Cortex of kidney (tissue), 1 donor: ENCODE results near the gene VEGFA.

Experiments used
- DNase-seq: peaks from one replicate; lab custom pipeline; 2025; lab: John Stamatoyannopoulos, UW

The VEGFA gene

DNA sequence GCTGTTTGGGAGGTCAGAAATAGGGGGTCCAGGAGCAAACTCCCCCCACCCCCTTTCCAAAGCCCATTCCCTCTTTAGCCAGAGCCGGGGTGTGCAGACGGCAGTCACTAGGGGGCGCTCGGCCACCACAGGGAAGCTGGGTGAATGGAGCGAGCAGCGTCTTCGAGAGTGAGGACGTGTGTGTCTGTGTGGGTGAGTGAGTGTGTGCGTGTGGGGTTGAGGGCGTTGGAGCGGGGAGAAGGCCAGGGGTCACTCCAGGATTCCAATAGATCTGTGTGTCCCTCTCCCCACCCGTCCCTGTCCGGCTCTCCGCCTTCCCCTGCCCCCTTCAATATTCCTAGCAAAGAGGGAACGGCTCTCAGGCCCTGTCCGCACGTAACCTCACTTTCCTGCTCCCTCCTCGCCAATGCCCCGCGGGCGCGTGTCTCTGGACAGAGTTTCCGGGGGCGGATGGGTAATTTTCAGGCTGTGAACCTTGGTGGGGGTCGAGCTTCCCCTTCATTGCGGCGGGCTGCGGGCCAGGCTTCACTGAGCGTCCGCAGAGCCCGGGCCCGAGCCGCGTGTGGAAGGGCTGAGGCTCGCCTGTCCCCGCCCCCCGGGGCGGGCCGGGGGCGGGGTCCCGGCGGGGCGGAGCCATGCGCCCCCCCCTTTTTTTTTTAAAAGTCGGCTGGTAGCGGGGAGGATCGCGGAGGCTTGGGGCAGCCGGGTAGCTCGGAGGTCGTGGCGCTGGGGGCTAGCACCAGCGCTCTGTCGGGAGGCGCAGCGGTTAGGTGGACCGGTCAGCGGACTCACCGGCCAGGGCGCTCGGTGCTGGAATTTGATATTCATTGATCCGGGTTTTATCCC lies at the start of gene VEGFA:
Gene VEGFA, plus strand, starts transcription at position 686 of the 846 bp plus-strand sequence.
- peak; percentile 36 for DNase-seq

DNA sequence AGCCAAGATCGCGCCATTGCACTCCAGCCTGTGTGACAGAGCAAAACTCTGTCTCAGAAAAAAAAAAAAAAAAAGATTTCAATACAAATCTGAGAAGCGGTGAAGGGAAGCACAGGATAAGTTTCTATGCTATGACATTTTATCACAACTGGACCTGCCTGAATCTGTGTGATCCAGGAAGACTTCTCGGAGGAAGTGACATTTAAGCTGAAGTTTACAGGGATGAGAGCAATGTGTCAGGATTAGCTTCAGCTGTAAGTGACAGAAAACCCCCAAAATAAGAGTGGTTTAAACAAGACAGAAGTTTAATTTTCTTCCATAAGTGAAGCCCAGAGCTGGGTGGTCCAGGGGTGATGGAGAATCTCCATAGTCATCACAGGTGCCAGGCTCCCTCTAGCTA lies 49.0 kb upstream of the VEGFA start:
- DNase-seq: no peak

DNA sequence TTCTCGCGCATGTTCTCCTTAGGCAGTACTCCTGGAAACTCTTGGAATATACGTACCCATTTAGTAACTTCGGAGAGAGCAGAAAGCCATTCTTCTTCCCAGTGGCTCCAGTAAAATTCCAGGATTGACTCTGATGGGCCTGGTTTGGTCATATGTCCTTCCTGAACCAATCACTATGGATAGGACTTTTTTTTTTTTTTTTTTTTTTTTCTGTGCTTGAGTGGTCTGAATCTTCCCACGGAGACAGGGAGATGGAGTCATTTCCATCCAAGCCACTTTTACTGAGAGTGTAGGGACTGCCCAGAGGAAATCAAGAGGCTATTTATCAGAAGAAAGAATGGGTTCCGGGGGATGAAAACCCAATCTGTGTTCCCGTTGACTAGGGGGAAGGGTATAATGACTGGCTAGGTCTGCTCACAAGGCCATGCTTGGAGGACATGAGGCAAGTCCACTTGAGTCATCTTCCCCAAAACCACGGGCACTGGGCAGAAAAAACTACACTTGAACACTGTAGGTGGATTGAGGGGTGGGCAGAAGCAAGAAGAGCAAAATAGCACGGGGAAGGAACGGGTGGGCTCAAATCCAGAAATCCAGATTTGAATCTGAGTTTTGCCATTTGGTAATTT lies 47.0 kb upstream of the VEGFA start:
- no peak for DNase-seq

DNA sequence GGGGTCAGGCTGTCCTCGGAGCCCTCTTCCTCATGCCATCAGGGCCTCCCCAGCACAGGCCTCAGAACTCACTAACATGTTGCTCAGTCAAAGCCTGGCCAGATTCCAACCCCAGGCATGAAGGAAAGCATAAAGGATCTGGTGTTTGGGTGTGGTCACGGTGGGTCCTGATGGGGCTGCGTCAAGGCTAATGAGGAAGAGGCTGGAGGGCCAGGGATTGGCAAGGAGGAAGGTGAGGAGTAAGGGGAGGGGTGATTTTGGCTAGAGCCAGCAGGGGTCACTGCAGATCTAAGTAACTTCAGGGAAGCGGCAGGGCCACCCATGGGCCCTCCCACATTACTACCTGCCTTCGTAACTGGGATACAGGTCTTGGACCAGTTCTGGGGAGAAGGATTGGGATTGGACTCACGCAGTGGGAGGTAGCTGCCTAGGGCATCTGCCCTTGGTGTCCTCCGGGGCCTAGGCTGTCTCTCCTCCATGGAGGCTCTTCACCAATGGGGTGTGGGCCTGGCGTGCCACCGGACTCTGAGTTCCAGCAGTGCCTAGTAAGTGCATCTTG lies 46.2 kb upstream of the VEGFA start:
- DNase-seq: no peak

DNA sequence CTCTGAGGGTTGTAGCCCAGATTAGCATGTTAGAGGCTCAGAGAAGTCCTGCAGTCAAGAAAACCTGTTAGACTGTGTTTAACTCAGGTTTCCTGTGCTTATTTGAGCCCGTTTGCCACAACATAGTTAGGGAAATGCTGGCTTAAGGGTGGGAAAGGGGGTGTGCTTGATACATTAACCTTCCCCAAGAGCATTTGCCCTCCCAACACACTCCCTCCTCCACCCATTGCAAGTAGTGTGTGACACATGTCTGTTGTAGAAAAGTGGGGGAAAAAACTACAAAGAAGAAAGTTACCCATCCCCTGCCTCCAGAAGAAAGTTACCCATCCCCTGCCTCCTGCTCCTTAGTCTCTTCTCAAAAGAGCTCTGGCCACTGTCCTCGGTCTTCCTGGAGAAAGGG lies 45.7 kb upstream of the VEGFA start:
- no peak for DNase-seq

DNA sequence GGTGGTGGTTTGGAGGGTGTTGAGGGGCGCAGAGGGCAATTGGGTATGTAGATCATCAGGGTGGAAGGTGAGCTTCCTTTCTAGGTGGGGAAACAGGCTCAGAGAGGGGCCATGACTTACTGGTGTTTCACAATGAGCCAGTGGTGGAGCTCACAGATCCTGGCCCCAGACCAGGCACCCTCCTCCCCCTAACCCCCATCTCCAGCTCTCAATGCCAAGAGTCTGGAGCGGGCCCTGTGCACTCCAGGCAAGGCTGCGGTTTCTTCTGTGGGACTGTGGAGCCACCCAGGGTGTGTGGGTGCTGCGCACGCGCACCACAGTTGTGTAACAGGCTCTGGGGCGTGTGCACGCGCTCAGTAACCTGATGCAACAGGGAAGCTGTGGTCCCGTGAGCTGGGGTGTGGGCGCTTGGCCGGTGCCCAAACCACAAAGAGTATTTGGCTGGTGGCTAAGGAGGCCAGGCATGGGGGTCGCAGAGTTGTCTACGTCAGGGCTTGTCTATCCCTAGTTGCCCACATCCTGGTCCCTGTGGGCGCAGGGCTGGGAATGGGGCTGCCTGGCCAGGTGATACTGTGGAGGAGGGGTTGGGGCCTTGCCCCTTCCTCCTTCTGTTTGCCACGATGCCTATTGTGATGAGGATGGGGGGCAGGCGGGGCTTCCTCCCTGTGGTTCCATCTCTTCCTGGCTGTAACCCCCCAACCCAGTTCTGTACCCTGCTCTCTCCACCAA lies 44.9 kb upstream of the VEGFA start:
- DNase-seq: no peak

DNA sequence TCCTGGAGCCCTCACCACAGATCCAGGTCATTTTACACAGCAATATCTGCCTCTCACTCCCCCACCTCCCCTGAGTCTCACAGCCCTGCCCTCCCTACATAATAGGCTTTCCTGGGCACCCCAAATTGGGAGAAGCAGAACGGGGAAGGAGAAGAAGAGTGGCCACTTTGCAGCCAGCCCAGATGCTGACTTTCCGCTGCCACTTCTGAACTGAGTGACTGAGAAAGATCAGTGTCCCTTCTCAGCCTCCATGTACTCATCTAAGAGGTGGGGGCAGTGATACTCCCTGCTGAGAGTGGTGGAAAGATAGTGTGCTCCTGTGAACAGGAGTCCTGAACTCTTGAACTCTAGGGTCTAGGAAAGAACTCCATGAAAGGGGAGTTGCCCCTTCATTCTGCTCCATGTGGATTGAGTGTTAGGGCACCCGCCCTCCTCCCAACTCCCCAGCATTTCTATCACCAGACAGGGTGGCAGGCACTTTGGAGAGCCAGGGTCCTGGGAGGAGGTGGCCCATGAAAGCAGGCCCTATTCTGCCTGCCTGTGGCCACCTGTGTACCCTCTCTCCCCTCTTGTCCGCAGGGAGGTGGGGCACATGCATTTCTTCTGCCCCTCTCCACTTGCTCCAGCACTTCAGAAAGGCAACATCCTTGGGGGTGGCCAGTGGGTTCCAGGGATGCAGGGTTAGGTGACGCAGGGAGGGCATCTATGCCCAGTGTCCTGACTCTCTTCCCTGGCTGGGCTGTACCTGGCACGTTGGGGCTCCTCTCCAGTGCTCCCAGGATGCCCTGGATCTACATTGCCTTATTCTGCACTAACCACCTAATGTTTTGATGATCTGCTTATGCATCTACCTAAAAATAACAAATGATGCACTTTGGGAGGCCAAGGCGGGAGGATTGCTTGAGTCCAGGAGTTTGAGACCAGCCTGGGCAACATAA lies 44.1 kb upstream of the VEGFA start:
- DNase-seq: no peak

DNA sequence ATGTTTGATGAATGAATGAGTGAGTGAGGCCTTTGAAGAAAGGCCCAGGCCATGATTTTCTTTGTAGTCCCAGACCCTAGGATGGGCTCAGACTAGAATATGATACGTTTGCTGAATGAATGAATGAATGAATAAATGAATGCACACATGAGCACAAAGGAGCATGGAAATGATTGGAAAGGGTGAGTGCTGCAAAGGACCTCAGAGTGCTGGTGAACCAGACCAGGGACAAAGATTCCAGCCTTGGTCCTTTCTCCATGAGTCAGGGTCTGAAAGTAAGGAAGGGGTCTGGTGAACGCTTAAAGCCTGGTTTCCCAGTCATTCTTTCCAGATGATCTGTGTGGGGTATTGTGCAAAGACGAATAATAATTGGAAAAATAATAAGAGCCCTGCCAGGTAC lies 42.4 kb upstream of the VEGFA start:
- DNase-seq: no peak

DNA sequence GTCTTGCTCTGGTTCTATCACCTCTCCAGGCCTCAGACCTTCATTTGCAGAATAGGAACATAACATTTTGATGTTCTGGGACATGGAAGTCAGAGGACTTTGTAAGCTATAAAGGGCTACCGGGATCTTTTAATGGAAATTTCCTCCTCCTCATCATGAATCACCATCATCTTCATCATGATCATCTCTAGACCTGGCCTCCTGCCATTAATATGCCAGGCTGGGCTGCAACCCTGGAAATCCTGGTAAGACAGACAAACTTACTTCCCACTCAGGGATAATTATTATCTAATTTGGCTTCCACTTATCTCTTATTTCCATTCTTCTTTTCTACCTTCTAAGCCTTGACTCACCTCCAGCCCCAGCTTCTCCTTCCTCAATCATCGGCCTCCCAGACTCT lies 41.4 kb upstream of the VEGFA start:
- DNase-seq: no peak

DNA sequence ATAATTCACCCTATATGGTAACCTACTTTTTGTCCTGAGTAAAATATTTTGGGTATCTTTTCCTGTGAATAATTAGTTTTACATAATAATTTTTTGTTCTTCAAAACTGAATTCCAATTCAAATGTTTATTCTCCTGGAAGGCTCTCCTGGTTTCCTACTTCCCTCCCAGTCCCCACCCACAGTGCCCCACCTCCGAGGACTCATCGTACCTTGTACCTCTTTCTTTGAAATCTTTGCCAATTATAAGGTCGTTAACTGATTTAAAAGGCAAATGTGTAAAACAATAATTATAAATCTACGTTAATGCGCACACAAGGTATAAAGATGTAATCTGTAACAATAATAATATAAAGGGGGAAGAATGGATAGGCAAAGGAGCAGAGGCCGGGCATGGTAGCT lies 40.5 kb upstream of the VEGFA start:
- DNase-seq: no peak

DNA sequence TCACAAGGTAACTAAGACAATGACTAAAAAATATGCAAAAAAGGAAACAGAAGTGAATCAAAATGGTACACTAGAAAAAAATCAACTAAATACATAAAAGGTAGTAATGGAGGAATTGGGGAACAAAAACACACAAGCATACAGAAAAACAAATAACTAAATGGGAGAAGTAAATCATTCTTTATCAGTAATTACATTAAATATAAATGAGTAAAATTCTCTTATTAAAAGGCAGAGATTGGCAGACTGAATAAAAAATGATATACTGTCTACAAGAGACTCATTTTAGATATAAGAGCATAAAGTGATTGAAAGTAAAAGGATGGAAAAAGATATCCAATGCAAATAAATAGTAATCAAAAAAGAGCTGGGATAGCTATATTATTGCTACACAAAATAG lies 39.4 kb upstream of the VEGFA start:
- DNase-seq: no peak

DNA sequence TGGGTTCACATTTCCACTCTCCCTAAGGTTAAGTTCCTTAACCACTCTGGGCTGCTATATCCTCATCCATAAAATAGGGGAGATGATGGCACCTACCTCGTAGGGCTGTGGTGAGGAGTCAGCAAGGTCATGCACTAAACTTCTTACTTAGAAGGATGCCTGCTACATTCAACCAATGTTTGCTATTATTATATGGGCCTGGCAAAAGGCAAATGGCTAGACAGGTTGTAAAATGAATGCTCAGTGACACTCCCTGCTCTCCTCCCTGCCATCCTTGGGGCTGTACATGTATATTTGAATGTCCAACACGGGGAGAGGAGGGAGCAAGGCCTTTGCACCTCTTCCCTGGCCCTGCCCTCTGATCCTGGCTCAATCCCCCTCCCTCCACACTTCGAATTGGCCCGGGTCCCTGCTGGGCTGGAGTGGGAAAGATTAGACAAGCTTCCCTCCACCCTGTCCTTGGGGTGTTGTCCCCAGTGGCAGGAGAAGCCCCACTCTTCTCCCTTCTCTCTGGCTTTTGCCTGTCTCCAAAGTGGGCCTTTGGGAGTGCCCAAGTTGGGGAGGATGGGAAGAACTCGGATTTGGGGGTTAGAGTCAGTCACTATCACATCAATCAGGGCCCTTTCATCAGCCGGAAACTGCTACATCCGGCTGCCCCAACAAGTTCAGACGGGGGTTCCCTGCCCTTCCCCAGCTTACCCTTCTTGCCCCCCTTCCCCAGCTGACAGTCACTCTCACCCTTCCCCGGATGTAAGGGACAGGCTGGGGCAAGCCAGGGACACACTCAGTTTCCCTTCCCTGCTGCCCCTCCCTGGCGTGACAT lies 36.3 kb upstream of the VEGFA start:
- DNase-seq: no peak

DNA sequence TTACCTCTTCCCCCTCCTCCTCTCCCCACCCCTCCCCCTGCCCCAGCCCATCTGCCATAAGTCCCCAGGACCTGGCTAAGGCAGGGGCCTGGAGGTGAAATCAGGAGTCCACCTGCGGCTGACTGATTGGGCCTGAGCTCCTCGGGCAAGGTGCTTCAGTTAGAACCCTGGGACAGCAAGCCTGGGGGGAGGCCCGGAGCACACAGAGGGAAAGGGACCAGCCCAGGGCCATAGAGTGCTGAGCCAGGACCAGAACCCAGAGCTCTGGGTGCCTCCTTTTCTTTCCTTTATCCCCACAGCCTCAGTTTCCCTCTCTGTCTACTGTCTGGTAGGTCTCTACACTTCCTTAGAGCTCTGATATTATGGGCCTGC lies 35.7 kb upstream of the VEGFA start:
- DNase-seq: no peak

DNA sequence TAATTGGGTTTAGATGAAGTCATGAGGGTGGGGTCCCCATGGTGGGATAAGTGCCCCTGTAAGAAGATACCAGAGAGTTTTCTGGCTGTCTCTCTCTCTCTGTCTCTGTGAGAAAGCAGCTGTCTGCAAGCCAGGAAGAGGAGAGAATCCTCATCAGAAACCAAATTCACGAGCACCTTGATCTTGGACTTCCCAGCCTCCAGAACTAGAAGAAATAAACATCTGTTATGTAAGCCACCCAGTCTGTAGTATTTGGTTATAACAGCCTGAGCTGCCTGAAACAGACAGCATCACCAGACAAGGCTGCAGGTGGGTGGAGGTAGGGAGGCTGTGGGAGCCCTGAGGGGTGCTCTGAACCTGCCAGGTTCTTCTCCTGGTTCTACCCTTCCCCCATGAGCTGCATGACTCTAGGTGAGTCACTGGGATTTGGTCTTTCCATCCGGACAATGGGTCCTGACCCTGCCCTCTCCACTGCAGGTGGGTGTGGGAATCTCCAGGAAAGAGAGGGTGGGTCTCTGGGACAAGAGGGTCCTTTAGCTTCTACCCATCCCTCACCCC lies 34.3 kb upstream of the VEGFA start:
- DNase-seq: no peak

DNA sequence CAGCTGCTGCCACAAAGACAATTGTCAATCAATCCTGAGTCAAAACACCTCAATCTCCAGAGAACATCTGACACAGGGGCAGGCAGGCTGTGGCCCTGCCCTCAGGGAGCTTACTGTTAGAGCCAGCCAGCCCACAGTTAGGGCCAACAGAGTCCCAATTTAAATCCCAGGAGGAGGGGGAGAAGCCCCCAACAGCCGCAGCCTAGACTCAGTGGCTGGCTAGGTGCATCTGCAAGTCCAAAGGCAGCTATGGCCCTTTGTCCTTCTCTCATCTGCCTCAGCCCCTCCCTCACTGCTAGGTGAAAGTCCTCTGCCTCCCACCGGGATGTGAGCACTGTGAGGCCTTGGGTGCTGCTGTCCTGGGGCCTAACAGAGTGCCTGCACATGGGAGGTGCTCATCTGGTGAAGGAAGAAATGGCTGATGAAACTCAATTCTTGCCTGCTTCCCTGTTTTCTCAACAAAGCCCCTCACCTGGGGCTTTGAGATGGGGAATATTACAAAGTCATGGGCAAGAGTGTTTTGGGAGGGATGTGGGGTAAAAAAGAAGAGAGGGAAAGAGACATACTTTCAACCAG lies 33.7 kb upstream of the VEGFA start:
- no peak for DNase-seq

DNA sequence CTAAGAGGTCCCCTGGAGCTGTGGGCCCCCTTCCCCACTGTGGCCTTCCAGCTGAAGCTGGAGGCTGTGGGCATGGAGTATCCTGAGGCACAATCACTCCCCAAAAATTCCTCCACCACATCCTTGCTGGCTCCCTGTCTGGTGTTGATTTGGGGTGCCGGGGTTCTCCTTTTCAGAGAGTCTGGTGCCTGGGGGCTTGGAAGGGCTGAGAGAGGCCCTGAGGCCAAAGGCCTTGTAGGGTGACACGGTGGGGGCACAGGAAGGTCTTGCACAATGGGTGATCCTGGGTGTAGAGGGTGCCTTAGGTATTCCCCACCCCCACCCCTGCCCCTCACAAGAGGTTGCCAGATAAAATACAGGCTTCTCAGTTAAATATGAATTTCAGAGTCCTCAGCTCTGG lies 33.2 kb upstream of the VEGFA start:
- no peak for DNase-seq

DNA sequence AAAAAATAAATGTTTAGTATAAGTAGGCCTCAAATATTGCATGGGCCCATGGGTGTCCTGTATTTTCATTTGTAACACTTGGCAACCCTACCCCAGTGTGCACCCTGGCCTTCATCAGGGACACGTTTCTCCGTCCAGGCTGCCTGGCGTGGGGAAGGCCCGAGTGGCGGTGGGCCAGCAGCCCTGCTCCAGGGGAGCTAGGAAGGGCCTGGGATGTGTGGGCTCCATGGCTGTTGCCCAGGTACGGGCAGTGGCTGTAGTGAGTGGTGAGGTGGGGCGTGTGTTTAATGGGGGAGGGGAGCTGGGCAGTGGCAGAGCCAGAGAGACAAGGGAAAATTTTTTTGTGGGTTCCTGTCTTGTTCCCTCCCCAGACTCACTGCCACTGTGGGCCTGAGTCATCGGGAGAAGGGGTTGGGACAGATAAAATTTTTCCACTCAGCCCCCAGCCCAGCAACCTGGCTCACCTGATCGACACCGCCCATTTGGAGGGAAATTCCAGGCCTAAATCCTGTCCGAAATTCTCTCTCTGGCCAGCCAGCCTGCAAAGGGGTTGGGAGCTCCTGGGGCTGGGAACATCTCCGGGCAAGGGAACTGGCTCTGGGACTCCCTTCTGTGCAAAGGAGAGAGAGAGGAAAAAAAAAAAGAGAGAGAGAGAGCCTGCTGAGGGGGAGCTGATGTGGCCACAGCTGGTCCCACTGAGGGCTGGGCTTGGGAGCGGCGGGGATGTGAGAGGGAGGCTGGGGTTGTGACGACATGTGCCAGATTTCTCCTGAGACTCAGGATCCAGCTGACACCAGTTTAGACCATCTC lies 32.5 kb upstream of the VEGFA start:
- no peak for DNase-seq

DNA sequence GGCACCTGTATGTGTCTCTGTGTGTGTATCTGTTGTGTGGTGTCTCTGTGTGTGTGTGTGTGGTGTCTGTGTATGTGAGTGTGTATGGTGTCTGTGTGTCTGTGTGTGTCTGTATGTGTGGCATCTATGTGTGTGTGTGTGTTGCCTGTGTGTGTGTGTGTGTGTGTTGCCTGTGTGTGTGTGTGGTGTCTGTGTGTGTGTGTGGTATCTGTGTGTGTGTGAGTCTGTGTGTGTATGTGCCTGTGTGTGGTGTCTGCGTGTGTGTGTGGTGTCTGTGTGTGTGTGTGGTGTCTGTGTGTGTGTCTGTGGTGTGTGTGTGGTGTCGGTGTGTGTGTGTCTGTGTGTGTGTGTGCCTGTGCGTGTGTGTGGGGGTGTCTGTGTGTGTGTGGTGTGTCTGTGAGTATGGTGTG lies 31.7 kb upstream of the VEGFA start:
- DNase-seq: no peak
